ENCODE measurements around the gene FGF22. TPM values are rescaled to one million over a fixed set of nuclear protein-coding genes. Genes with fewer than 3 reads are reported as not detected.
A peak's percentile ranks its signal among the peaks of the same experiment; 100 is the strongest.

The FGF22 gene
- total and polyA plus RNA-seq, 4 donors: 0.72 to 2.5 (median 1.7) TPM

DNA sequence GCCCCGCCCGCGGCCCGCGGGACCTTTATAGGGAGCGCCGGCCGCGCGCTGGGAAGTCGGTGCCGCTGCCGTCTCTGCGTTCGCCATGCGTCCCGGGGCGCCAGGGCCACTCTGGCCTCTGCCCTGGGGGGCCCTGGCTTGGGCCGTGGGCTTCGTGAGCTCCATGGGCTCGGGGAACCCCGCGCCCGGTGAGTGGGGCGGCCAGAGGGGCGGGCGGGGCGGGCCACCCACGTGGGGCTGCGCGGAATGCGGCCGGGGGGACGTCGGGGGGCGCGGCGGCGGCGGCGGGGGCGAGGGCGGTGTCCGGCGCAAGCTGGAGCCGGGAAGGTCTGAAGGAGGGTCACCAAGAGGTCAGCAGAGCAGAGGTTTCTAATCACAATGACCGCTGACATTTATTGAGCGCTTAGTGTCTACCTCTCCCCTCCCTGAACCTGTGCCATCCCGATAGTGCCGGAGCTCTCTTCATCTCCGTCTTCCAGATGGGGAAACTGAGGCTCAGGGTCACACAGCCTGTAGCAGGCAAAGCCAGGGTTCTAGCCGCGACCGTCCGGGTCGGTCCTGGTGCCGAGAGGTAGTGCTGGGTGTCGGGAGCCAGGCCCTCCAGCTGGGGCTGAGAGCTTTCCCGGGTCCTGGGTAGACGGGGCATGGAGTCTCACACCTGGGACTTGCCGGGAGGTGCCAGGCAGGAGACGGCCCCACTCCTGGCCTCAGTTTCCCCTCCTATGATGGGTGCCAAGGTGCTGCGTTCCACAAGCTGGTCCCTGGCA, 36.8 kb downstream of the FGF22 start, which contains the start of gene FSTL3:
Gene FSTL3 (plus strand): TSS at position 54 of the 767 bp plus-strand sequence. CDS start 32 bp downstream, at position 86.
- WGBS (ENCODE audit: insufficient coverage): 8% methylated on average over 60 of the region's 63 CpGs
- H3K36me3 ChIP-seq (ENCODE audit: control insufficient read depth, insufficient read depth, low read length): peaks cover 10% of the 10 kb centered on the region
- peak within 1 kb of the TSS; percentile 40 for H3K27ac ChIP-seq (ENCODE audit: low read depth, low read length)
- H3K4me3 ChIP-seq (ENCODE audit: low read depth, low read length): peak within 1 kb of the TSS; percentile 32
- H3K27me3 ChIP-seq (ENCODE audit: control insufficient read depth, insufficient read depth, low read length): peaks cover 18% of the 10 kb centered on the region
- no peaks in the 10 kb centered on the region for H3K9me3 ChIP-seq (ENCODE audit: control insufficient read depth, insufficient read depth, low read length)
- peak in 1 of 6 donors; percentile 5 for DNase-seq (ENCODE audit: low read depth in 4 of 6, low spot score in 6 of 6)
- peaks cover 68% of the 10 kb centered on the region for H3K4me1 ChIP-seq (ENCODE audit: control insufficient read depth, insufficient read depth, low read length)

DNA sequence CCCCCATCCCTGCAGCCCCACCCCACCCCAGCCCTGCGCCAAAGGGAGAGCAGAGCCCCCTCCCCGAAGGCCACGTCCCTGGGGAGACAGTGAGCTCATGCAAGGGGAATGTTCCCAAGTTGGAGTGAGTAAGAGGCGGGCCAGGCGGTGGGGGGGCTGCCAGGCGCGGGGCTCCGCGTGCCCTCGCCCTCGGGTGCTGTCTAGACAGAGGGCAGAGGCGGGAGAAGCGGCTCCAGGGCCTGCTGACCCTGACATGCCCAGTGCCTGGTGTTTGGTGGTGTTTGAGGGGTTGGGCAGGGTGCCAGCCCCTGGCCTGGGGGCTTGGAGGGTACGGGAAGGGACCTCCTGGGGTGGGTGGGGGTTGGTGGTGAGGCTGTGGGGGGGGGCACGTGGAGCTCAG, 37.5 kb downstream of the FGF22 start:
- Histone ChIP-seq H3K9me3 (ENCODE audit: control insufficient read depth, insufficient read depth, low read length) (no peaks in the 10 kb centered on the region), H3K4me1 (ENCODE audit: control insufficient read depth, insufficient read depth, low read length) (peaks cover 70% of the 10 kb centered on the region), H3K4me3 (ENCODE audit: low read depth, low read length) (no peak overlapping the region), H3K27me3 (ENCODE audit: control insufficient read depth, insufficient read depth, low read length) (peaks cover 18% of the 10 kb centered on the region), H3K36me3 (ENCODE audit: control insufficient read depth, insufficient read depth, low read length) (peaks cover 10% of the 10 kb centered on the region), H3K27ac (ENCODE audit: low read depth, low read length) (no peak overlapping the region)
- peak in 2 of 6 donors; percentile 13 to 44 for DNase-seq (ENCODE audit: low read depth in 4 of 6, low spot score in 6 of 6)
- WGBS (ENCODE audit: insufficient coverage): 15% methylated on average over 10 of the region's 15 CpGs

DNA sequence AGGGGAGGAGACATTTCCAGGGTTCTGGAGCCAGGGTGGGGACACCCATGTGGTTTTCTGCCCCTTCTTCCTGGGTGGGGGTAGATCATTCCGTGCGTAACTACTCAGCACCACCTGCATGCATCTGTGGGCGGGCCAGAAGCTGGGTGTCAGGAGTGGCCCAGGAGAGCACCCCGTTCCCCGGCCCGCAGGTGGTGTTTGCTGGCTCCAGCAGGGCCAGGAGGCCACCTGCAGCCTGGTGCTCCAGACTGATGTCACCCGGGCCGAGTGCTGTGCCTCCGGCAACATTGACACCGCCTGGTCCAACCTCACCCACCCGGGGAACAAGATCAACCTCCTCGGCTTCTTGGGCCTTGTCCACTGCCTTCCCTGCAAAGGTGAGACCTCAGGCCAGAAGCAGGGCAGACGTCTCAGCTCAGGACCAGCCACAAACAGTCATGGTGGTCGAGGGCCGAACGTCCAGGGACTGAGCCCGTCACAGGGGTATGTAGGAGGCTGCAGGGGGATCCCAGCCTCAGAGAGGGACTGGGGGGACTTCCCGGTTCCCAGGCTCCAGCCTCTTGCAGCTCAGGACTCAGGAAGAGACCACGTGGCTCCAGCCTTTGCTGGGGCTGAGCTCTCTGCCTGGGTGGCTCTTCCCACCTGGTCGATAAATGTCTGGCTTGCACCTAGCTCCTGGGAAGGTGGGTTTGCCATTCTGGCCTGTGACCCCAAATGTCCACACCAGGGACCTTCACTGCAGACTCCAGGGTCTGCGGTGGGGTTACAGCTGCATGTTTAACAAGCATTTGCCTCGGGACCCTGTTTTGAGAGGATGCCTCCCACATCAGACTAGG, 38.1 kb downstream of the FGF22 start:
- H3K4me1 ChIP-seq (ENCODE audit: control insufficient read depth, insufficient read depth, low read length): peaks cover 69% of the 10 kb centered on the region
- H3K9me3 ChIP-seq (ENCODE audit: control insufficient read depth, insufficient read depth, low read length): no peaks in the 10 kb centered on the region
- peaks cover 16% of the 10 kb centered on the region for H3K36me3 ChIP-seq (ENCODE audit: control insufficient read depth, insufficient read depth, low read length)
- H3K4me3 ChIP-seq (ENCODE audit: low read depth, low read length): no peak overlapping the region
- peaks cover 18% of the 10 kb centered on the region for H3K27me3 ChIP-seq (ENCODE audit: control insufficient read depth, insufficient read depth, low read length)
- no peak overlapping the region for H3K27ac ChIP-seq (ENCODE audit: low read depth, low read length)
- WGBS (ENCODE audit: insufficient coverage): 69% methylated on average over 20 of the region's 22 CpGs
- DNase-seq (ENCODE audit: low read depth in 4 of 6, low spot score in 6 of 6): no peak

DNA sequence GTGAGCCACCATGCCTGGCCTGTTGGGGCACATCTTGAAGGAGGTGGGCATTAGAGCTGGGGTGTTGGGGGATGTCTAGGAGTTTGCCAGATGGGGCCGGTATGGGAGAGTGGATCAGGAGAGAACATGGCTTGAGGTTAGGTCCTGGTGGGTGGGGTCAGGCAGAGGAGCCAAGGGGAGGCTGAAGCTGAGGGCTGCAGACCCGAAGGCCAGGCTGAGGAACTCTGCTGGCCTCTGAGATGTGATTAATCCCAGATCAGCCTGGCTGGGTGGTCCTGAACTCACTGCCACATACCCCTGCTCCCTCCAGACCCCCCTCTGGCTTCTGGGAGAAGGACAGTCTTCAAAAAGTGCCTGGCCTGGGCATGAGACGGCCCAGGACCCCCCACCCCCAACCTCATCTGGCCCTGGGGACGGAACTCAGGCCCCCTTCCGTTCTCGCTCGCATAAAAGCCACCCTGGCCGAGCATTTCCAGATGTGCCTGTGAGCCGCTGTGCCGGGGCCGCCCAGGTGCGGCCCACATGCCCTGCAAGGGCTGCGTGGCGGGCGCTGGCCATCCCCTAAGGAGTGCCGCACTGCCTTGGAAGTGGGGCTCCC, 39.2 kb downstream of the FGF22 start:
- peak overlapping the region; percentile 54 for H3K4me3 ChIP-seq (ENCODE audit: low read depth, low read length)
- H3K4me1 ChIP-seq (ENCODE audit: control insufficient read depth, insufficient read depth, low read length): peaks cover 64% of the 10 kb centered on the region
- 89% methylated on average over 15 of the region's 16 CpGs for whole genome bisulfite sequencing (ENCODE audit: insufficient coverage)
- peaks cover 18% of the 10 kb centered on the region for H3K27me3 ChIP-seq (ENCODE audit: control insufficient read depth, insufficient read depth, low read length)
- H3K9me3 ChIP-seq (ENCODE audit: control insufficient read depth, insufficient read depth, low read length): no peaks in the 10 kb centered on the region
- no peak for DNase-seq (ENCODE audit: low read depth in 4 of 6, low spot score in 6 of 6)
- peak overlapping the region; percentile 76 for H3K27ac ChIP-seq (ENCODE audit: low read depth, low read length)
- peaks cover 20% of the 10 kb centered on the region for H3K36me3 ChIP-seq (ENCODE audit: control insufficient read depth, insufficient read depth, low read length)

DNA sequence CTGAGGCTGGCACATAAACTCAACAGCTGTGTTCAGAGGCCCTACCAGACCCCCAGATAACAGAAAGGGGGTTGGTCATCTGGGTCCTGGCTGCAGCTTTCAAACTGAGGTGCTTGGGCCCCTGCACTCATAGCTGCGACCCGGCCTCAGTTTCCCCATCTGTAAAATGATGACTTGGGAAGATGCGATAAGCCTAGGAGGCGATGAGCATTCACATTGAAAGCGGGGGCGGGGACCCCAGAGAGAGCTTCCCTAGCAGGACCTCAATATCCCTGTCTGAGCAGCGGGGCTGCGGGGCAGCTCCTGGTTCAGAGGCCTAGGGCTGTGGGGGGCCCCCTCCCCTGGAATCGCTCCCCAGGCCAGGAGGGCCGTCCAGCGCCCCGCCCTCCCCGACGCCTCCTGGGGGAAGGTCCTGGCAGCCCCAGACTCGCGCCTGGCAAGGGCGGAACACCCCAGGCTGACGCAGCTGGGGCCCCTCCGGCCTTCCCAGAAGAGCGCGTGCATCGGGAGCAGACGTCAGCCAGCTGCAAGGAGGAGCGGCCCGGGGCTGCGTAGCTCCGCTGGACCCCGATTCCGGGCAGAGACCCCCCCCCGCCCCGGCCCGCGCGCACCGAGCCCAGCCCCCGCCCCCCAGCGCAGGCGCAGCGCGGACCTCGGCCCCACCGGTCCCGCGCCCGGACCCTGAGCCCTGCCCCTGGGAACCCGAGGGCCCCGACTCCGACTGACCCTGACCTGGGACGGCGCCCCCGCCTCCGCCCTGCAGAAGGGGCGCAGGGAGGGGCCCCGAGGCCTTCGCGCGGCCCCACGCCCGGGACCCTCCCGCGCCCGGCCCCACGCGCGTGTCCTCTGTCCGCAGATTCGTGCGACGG, 40.0 kb downstream of the FGF22 start:
- DNase-seq (ENCODE audit: low read depth in 4 of 6, low spot score in 6 of 6): peak in 2 of 6 donors; percentile 74 to 78
- 3% methylated on average over 66 of the region's 69 CpGs for WGBS (ENCODE audit: insufficient coverage)

DNA sequence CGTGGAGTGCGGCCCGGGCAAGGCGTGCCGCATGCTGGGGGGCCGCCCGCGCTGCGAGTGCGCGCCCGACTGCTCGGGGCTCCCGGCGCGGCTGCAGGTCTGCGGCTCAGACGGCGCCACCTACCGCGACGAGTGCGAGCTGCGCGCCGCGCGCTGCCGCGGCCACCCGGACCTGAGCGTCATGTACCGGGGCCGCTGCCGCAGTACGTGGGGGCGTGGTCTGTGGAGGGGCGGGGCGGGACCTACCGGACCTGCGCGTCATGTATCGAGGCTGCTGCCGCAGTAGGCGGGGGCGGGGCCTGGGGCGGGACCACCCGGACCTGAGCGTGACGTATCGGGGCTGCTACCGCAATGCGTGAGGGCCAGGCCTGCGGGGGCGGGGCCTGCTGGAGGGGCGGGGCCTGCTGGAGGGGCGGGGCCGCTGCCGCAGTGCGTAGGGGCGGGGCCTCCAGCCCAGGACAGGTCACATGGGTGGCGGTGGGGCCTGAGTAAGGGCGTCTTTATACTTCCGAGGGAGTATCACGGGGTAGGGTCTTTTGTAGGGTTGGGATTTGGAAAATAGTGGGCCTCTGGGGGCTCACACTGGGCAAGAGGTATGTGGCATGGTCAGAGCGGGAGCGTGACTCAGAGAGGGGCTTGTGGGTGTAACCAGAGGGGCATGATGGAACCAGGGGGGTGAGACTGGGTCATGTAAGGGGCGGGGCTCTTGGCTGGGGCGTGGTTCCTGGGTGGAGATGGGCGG, 40.8 kb downstream of the FGF22 start:
- H3K4me3 ChIP-seq (ENCODE audit: low read depth, low read length): peak overlapping the region; percentile 67
- peaks cover 20% of the 10 kb centered on the region for H3K36me3 ChIP-seq (ENCODE audit: control insufficient read depth, insufficient read depth, low read length)
- H3K27me3 ChIP-seq (ENCODE audit: control insufficient read depth, insufficient read depth, low read length): peaks cover 13% of the 10 kb centered on the region
- WGBS (ENCODE audit: insufficient coverage): under 1% methylated on average over 66 of the region's 70 CpGs
- H3K9me3 ChIP-seq (ENCODE audit: control insufficient read depth, insufficient read depth, low read length): no peaks in the 10 kb centered on the region
- DNase-seq (ENCODE audit: low read depth in 4 of 6, low spot score in 6 of 6): peak; percentile 77 to 99 (median 96)
- peaks cover 49% of the 10 kb centered on the region for H3K4me1 ChIP-seq (ENCODE audit: control insufficient read depth, insufficient read depth, low read length)
- peak overlapping the region; percentile 94 for H3K27ac ChIP-seq (ENCODE audit: low read depth, low read length)

More for the DNA sequence above, 40.0 kb downstream of the FGF22 start:
- Histone ChIP-seq H3K36me3 (ENCODE audit: control insufficient read depth, insufficient read depth, low read length) (peaks cover 20% of the 10 kb centered on the region), H3K27ac (ENCODE audit: low read depth, low read length) (peak overlapping the region; percentile 76), H3K4me1 (ENCODE audit: control insufficient read depth, insufficient read depth, low read length) (peaks cover 57% of the 10 kb centered on the region), H3K27me3 (ENCODE audit: control insufficient read depth, insufficient read depth, low read length) (peaks cover 18% of the 10 kb centered on the region), H3K4me3 (ENCODE audit: low read depth, low read length) (peak overlapping the region; percentile 54), H3K9me3 (ENCODE audit: control insufficient read depth, insufficient read depth, low read length) (no peaks in the 10 kb centered on the region)

DNA sequence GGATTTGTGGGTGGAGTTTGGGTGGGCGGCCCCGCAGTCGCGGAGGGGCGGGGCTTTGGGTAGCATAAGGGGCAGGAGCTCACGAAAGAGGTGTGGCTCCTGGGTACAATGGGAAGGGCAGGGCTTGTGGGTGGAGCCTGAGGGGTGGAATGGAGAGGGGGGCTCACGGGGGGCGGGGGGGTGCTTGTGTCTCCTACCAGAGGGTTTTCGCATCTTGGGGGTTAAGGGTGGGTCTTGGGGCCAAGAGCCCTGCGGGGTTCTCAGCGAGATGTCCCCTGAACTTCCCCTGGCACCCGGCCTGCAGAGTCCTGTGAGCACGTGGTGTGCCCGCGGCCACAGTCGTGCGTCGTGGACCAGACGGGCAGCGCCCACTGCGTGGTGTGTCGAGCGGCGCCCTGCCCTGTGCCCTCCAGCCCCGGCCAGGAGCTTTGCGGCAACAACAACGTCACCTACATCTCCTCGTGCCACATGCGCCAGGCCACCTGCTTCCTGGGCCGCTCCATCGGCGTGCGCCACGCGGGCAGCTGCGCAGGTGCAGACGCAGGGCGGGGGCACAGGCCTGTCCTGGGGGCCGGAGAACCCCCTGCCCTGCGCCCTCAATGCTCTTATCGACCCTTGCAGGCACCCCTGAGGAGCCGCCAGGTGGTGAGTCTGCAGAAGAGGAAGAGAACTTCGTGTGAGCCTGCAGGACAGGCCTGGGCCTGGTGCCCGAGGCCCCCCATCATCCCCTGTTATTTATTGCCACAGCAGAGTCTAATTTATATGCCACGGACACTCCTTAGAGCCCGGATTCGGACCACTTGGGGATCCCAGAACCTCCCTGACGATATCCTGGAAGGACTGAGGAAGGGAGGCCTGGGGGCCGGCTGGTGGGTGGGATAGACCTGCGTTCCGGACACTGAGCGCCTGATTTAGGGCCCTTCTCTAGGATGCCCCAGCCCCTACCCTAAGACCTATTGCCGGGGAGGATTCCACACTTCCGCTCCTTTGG, 41.6 kb downstream of the FGF22 start:
- Histone ChIP-seq H3K27me3 (ENCODE audit: control insufficient read depth, insufficient read depth, low read length) (peaks cover 7% of the 10 kb centered on the region), H3K36me3 (ENCODE audit: control insufficient read depth, insufficient read depth, low read length) (peaks cover 20% of the 10 kb centered on the region), H3K27ac (ENCODE audit: low read depth, low read length) (peak overlapping the region; percentile 94), H3K4me1 (ENCODE audit: control insufficient read depth, insufficient read depth, low read length) (peaks cover 42% of the 10 kb centered on the region), H3K4me3 (ENCODE audit: low read depth, low read length) (peak overlapping the region; percentile 67), H3K9me3 (ENCODE audit: control insufficient read depth, insufficient read depth, low read length) (no peaks in the 10 kb centered on the region)
- no peak for DNase-seq (ENCODE audit: low read depth in 4 of 6, low spot score in 6 of 6)
- WGBS (ENCODE audit: insufficient coverage): 63% methylated on average over 36 of the region's 54 CpGs
